ENCODE results near the gene CNTFR. TPM values are rescaled to one million over a fixed set of nuclear protein-coding genes. Genes with fewer than 3 reads are reported as not detected.

Gene CNTFR
- total RNA-seq, 1 experiment from 2014 or later, result 0.39 TPM

GRCh38 chr9:34630402-34631154, 41.1 kb upstream of the CNTFR start:
- peaks cover 4% of the 10 kb centered on the region for H3K27me3 Mint-ChIP-seq (ENCODE audit: insufficient read depth, unreplicated experiment)
- Histone ChIP-seq H3K4me1 (peaks cover 16% of the 10 kb centered on the region), H3K27me3 (replicated peaks; ENCODE audit: control insufficient read depth, insufficient read depth, low read length) (no peaks in the 10 kb centered on the region), H3K9me3 (no peaks in the 10 kb centered on the region), H3K4me3 (ENCODE audit: low read depth, low read length) (no peak overlapping the region), H3K36me3 (ENCODE audit: control insufficient read depth, insufficient read depth, low read length) (no peaks in the 10 kb centered on the region)
- CTCF ChIA-PET, result no interaction called here
- intact Hi-C loops (cut with micrococcal nuclease; ENCODE audit: unreplicated experiment), result no loop called here
- POLR2A ChIA-PET, result no interaction called here
- peaks cover 18% of the 10 kb centered on the region for H3K4me1 Mint-ChIP-seq (ENCODE audit: low read depth, unreplicated experiment)
- no peak for TF ChIP-seq CTCF (IDR thresholded peaks at IDR 0.05; ENCODE audit: insufficient read depth in 1 of 2, low read depth in 1 of 2, low read length in 1 of 2, severe bottlenecking in 1 of 2, unreplicated experiment in 1 of 2)
- BruUV-seq (replicated peaks), result no TSS peak
- H3K4me3 Mint-ChIP-seq (ENCODE audit: unreplicated experiment), result peak overlapping the region; percentile 4
- H3K27ac Mint-ChIP-seq (ENCODE audit: unreplicated experiment), result no peak overlapping the region
- H3K9me3 Mint-ChIP-seq (ENCODE audit: unreplicated experiment), result no peaks in the 10 kb centered on the region
- peaks cover 4% of the 10 kb centered on the region for H3K36me3 Mint-ChIP-seq (ENCODE audit: insufficient read depth, unreplicated experiment)
- no peak for DNase-seq

- no peaks in the 10 kb centered on the region for H3K27me3 ChIP-seq (replicated peaks; ENCODE audit: control insufficient read depth, insufficient read depth, low read length)
- intact Hi-C loops (cut with micrococcal nuclease; ENCODE audit: unreplicated experiment), result no loop called here
- no TSS peak for BruUV-seq (replicated peaks)
- Mint-ChIP-seq H3K27ac (ENCODE audit: unreplicated experiment) (no peak overlapping the region), H3K27me3 (ENCODE audit: insufficient read depth, unreplicated experiment) (peaks cover 4% of the 10 kb centered on the region), H3K36me3 (ENCODE audit: insufficient read depth, unreplicated experiment) (peaks cover 4% of the 10 kb centered on the region), H3K4me1 (ENCODE audit: low read depth, unreplicated experiment) (peaks cover 18% of the 10 kb centered on the region), H3K9me3 (ENCODE audit: unreplicated experiment) (no peaks in the 10 kb centered on the region), H3K4me3 (ENCODE audit: unreplicated experiment) (peak overlapping the region; percentile 78)
- DNase-seq, result no peak
- TF ChIP-seq CTCF (IDR thresholded peaks at IDR 0.05; ENCODE audit: insufficient read depth in 1 of 2, low read depth in 1 of 2, low read length in 1 of 2, severe bottlenecking in 1 of 2, unreplicated experiment in 1 of 2), result no peak
- ChIA-PET POLR2A (no interaction called here), CTCF (interaction anchor here (0.5 to 1.2 kb wide), 4 partner anchors 9 to 292 kb away, joined by 3 to 6 read pairs (median 4); partner anchors contain the start of genes DCTN3 and SIGMAR1)
- peak overlapping the region; percentile 46 for H3K4me3 ChIP-seq (ENCODE audit: low read depth, low read length)
- H3K9me3 ChIP-seq, result no peaks in the 10 kb centered on the region
- H3K4me1 ChIP-seq, result peaks cover 16% of the 10 kb centered on the region
- no peaks in the 10 kb centered on the region for H3K36me3 ChIP-seq (ENCODE audit: control insufficient read depth, insufficient read depth, low read length)
Measured at GRCh38 chr9:34629491-34629808, 39.9 kb upstream of the CNTFR start.

GRCh38 chr9:34628656-34629490, 39.3 kb upstream of the CNTFR start, which contains the start of gene ARID3C:
Gene ARID3C (minus strand): TSS chr9:34629066. CDS start chr9:34628014, 1,052 bp downstream.
- peaks cover 16% of the 10 kb centered on the region for H3K4me1 ChIP-seq
- no TSS peak for BruUV-seq (replicated peaks)
- Mint-ChIP-seq H3K27ac (ENCODE audit: unreplicated experiment) (no peak within 1 kb of the TSS), H3K4me3 (ENCODE audit: unreplicated experiment) (peak within 1 kb of the TSS; percentile 78), H3K4me1 (ENCODE audit: low read depth, unreplicated experiment) (peaks cover 18% of the 10 kb centered on the region), H3K9me3 (ENCODE audit: unreplicated experiment) (no peaks in the 10 kb centered on the region), H3K36me3 (ENCODE audit: insufficient read depth, unreplicated experiment) (peaks cover 4% of the 10 kb centered on the region), H3K27me3 (ENCODE audit: insufficient read depth, unreplicated experiment) (peaks cover 4% of the 10 kb centered on the region)
- CTCF ChIA-PET, result interaction anchor here (0.6 to 1.2 kb wide), 4 partner anchors 9 to 17 kb away, joined by 3 to 6 read pairs (median 4); partner anchors contain the start of genes DCTN3, GALT and SIGMAR1
- peak in 1 of 2 experiments; percentile 73 for DNase-seq
- H3K36me3 ChIP-seq (ENCODE audit: control insufficient read depth, insufficient read depth, low read length), result no peaks in the 10 kb centered on the region
- intact Hi-C loops (cut with micrococcal nuclease; ENCODE audit: unreplicated experiment), result no loop called here
- H3K9me3 ChIP-seq, result no peaks in the 10 kb centered on the region
- peak within 1 kb of the TSS; percentile 46 for H3K4me3 ChIP-seq (ENCODE audit: low read depth, low read length)
- peak; percentile 14 to 17 for TF ChIP-seq CTCF (IDR thresholded peaks at IDR 0.05; ENCODE audit: insufficient read depth in 1 of 2, low read depth in 1 of 2, low read length in 1 of 2, severe bottlenecking in 1 of 2, unreplicated experiment in 1 of 2)
- H3K27me3 ChIP-seq (replicated peaks; ENCODE audit: control insufficient read depth, insufficient read depth, low read length), result no peaks in the 10 kb centered on the region
- POLR2A ChIA-PET, result no interaction called here

All from Caco-2 (cell line).